ENCODE results near the gene ZNF335. TPM values are rescaled to one million over a fixed set of nuclear protein-coding genes. Genes with fewer than 3 reads are reported as not detected.
"Not testable (repeated sequence)": the region's sequence is repeated elsewhere in the genome, so short reads cannot be mapped to it uniquely, and the experiment has no call there.

ZNF335 gene
- polyA plus RNA-seq, 3 donors: 10.2 to 10.9 (median 10.5) TPM

DNA sequence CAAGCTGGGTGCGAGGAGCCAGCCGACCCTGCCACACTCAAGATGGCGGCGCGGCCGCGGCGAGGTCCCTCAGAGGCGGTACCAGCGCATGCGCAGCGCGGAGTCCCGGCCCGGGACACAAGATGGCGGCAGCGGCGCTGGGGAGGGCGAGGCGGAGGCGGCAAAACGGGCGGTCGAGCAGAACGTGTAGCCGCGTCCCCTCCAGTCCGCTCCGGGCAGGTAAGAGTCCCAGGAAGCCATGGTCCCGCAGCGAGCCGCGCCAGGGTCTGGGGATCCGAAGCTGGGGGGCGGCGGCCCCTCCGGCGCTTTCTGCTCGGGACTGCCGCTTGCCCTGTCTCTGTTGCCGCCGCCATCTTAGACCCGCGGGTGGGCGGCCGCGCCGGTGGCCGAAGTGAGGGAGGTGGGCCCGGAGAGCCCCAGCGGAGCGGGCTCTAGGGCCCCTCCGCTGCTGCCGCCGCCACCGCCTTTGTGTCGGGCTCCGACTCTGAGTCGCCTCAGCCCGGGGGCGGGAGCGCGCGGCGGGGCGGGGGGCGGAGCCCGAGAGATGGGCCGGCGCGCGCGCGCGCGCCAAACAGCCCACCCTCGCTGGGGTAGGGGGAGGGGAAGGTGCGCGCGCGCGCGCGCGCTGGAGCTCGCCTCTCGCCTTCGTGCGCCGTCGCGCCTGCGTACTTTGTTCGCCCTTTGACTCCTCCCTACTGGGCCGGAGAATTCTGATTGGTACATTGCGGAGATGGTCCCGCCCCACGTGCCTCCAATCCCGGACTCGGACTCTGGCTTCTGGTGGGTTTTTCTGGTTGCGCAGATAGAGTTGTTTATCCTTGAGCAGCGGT is 37.2 kb downstream of the ZNF335 start, which contains the start of gene PCIF1:
TSS of gene PCIF1 (plus strand) at position 98 of the 830 bp plus-strand sequence. CDS start 4,317 bp downstream, outside the sequence.
- DNase-seq (ENCODE audit: low read depth in 3 of 3, low spot score in 2 of 3): peak; percentile 97 to 99 (median 98)

DNA sequence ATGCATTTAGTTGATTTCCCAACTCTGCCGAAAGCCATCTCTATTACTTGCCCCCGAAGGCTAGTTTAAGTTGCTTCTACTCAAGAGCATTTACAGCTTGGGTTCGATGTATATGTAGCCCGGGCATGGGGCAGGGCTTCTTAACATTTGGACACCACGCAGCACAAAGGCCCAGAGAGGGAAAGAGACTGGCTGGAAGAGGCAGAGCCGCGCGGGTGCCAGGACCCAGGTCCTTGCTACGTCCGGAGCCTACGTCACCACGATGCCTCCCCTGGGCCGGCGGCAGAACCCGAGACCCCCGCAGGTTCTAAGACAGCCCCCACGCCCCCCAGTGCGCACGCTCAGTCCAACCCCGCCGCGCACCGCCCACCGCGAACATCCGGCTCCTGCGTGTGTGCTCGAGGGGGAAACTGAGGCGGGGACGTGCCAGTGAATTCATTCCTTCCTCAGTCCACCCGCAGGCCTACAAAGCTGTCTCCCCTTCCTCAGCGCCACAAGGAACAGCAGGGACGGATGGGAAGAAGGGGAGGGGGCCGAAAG is 37.9 kb downstream of the ZNF335 start:
- peak in 2 of 3 donors; percentile 29 to 39 for DNase-seq (ENCODE audit: low read depth in 3 of 3, low spot score in 2 of 3)

DNA sequence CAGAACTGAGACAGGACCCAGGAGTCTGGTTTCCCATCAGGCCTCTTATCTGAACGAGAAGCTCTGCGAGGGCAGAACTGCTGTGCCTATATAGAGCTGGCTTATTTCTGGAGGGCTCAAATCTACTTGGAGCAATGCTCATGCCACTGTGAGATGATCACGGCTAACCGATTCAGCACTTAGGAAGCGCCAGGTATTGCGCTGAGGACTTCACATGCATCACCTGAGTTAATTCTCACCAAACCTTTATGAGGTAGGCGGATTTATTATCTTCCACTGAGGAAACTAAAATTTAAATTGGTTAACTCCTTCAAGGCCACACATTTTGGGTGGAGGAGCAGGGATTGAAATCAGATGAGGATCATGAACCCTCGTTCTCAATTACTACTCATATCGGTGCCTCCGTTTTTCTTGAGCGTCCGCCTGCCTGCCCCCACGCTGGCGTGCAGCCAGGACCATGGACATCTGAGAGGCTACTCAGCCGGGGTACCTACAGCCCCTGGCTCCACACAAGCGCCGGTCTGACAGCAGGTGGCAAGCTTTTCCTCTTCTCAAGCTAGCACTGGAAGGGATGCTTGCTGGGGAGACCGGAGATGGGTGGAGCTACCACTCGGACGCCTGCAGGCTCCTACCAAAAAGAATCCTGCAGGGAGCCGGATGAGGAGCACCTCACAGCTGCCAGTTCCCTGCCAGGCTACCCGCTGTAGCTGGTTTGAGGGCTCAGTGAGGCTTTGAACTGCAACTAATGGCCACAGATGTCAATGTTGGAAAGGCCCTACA is 38.5 kb downstream of the ZNF335 start:
- DNase-seq (ENCODE audit: low read depth in 3 of 3, low spot score in 2 of 3): peak in 2 of 3 donors; percentile 29 to 64

DNA sequence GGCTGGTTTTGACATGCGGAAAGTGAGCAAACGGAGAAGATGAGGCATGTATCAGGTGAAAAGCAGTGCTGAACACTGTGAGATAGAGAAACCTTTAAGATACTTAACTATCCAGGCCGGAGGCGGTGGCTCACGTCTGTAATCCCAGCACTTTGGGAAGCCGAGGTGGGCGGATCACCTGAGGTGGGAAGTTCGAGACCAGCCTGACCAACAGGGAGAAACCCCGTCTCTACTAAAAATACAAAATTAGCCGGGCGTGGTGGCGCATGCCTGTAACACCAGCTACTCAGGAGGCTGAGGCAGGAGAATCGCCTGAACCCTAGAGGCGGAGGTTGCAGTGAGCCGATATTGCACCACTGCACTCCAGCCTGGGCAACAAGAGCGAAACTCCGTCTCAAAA is 40.3 kb downstream of the ZNF335 start:
- not testable (repeated sequence) for DNase-seq (ENCODE audit: low read depth in 3 of 3, low spot score in 2 of 3)

DNA sequence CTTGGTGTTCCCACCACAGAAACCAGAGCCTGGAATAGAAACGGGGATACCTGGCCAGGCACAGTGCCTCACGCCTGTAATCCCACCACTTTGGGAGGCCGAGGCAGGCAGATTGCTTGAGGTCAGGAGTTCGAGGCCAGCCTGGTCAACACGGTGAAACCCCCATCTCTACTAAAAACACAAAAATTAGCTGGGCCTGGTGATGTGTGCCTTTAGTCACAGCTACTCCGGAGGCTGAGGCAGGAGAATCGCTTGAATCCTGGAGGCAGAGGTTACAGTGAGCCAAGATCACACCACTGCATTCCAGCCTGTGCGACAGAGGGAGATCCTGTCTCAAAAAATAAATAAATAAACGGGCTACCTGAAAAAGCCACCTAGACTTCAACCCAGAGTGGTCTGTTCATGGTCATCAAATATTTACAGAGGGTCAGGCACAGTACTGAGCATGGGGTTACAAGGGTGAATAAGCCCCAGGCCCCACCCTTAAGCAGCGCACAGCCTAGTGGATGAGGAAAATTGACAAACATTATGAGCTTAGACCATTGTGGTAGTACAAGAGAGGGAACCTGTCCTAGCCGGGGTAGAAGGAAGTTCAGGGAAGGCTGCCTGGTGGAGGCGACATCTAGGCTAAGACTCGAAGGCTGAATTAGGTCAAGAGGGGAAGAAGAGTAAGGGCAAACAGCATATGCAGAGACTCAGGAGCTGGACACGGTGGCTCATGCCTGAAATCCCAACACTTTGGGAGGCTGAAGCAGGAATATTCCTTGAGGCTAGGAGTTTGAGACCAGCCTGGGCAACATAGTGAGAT is 44.7 kb downstream of the ZNF335 start:
- no peak for DNase-seq (ENCODE audit: low read depth in 3 of 3, low spot score in 2 of 3)

DNA sequence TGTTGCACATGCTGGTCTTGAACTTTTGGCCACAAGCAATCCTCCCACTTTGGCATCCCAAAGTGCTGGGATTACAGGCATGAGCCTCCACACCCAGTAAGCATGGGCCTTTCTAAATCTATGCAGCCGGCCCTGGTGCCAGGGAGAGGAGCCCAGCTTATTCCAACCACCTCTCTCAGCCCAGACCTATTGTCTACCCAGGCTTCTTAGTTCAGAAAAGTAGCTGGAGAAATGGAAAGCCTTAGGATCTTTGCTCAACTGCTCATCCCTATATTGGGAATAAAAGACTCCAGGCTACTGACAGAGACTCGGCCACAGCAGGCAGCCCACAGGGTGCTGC is 45.3 kb downstream of the ZNF335 start:
- no peak for DNase-seq (ENCODE audit: low read depth in 3 of 3, low spot score in 2 of 3)

DNA sequence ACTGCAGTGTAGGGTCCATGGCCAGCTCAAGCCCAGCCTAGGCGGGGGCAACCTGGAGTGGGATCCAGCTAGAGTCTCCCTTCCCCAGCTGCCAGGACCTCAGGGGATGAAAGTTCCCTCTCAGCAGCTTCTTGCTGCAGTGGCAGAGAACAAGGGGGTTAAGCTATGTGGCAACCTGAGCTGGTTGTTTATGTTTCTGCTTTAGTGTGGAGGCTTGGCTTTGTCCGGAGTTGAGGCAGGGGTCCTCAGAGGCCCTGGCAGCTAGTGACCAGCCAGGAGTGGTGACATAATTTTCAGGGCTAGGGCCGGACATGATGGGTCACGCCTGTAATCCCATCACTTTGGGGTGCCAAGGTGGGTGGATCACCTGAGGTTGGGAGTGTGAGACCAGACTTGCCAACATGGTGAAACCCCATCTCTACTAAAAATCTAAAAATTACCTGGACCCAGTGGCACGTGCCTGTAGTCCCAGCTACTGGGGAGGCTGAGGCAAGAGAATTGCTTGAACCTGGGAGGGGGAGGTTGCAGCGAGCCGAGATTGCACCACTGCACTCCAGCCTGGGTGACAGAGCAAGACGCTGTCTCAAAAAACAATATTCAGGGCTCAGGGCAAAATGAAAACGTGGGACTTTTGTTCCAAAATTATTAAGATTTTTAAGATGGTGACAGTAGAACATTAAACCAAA is 46.0 kb downstream of the ZNF335 start:
- no peak for DNase-seq (ENCODE audit: low read depth in 3 of 3, low spot score in 2 of 3)

DNA sequence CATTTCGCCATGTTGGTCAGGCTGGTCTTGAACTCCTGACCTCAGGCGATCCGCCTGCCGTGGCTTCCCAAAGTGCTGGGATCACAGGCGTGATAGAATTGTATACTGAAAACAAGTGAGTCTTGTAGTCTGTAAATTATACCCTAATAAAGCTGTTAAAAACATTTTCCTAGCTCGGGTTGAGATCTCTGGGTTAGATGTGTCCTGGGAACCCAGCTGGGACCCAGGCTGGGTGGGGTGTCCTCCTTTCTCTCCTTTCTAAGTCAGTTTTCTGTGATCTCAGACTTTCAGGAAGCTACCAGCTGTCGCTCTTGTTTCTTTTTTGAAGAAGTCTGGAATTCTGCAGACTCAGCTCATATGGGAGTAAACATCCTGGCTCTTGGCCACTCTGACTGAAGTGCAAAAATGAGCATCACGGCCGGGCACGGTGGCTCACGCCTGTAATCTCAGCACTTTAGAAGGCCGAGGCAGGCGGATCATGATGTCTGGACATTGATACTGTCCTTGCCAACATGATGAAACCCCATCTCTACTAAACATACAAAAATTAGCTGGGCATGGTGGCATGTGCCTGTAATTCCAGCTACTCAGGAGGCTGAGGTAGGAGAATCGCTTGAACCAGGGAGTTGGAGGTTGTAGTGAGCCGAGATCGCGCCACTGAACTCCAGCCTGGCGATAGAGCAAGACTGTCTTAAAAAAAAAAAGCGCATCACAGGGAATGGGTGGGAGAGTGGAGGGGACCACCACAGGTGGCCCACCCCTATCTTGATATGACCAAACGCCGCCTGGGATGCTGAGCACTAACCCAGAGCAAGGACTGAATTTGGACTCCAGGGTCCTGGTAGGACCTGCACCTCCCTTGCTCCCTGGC is 47.4 kb downstream of the ZNF335 start:
- DNase-seq (ENCODE audit: low read depth in 3 of 3, low spot score in 2 of 3): no peak

DNA sequence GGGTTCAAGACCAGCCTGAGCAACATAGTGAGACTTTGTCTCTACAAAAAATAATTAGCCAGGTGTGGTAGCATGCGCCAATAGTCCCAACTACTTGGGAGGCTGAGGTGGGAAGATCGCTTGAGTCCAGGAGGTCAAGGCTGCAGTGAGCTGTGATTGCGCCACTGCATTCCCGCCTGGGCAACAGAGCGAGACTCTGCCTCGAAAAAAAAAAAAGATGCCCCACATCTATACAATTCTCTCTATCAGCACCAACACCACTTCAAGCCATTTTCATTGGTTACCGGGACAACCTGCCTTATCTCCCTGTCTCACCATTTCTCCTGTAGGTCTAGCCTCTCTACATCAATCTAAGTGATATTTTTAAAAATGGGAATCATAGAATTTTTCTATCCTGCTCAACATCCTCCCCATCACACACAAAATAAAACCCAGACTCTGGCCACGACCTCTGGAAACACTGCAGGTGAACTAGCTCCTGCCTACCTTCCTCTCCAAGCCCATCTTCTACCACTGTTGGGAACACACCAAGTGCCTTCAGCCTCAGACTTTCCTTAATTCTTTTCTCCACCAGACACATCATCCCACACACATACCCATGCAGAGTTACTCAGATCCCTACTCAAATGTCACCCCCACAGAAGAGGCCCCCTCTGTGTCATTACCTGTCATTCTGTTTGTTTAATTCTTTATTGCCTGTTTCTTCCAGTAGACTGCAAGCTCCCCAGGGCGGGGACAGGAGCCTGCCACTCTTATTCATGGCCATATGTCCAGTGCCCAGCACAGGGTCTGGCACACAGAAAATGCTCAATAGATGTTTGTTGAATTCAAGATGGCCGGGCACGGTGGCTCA is 50.4 kb downstream of the ZNF335 start:
- no peak for DNase-seq (ENCODE audit: low read depth in 3 of 3, low spot score in 2 of 3)

DNA sequence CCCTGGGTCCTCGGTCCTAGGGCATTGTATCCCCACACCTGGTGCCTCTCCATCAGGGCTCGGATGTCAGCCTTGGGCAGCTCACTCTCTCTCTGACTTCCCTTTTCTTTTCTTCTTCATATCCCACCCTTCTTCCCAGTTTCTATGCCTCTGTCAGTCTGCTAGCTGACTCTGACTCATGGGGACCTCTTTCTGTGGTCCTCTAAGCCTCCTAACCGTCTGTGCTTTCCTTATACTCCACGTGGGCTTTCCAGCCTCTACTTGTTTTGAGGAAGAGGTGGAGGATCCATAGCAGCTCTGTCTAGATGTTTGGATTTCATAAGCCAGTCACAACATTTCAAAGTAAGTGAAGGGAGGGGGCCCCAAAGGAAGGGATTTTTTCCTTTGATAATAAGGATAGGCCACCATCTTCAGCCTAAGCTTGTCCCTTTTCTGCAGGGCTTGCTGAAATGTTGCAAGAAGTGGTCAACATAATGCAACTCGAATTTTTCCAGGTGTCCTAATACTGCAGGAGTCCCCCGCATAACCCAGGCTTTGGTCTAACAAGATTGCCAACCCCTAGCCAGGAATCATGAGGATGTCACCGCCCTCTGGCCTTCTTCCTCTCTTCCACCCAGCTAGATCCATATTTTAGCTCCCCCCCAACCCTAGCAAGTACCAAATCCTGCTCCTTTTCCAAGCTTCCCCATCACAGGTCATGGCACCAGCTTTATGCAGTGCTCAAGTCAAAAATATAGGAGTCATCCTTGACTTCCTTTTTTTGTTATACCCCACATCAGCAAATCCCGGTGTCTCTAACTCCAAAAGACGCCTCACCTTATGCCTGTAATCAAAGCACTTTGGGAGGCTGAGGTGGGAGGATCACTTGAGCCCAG is 51.3 kb downstream of the ZNF335 start:
- DNase-seq (ENCODE audit: low read depth in 3 of 3, low spot score in 2 of 3): no peak

DNA sequence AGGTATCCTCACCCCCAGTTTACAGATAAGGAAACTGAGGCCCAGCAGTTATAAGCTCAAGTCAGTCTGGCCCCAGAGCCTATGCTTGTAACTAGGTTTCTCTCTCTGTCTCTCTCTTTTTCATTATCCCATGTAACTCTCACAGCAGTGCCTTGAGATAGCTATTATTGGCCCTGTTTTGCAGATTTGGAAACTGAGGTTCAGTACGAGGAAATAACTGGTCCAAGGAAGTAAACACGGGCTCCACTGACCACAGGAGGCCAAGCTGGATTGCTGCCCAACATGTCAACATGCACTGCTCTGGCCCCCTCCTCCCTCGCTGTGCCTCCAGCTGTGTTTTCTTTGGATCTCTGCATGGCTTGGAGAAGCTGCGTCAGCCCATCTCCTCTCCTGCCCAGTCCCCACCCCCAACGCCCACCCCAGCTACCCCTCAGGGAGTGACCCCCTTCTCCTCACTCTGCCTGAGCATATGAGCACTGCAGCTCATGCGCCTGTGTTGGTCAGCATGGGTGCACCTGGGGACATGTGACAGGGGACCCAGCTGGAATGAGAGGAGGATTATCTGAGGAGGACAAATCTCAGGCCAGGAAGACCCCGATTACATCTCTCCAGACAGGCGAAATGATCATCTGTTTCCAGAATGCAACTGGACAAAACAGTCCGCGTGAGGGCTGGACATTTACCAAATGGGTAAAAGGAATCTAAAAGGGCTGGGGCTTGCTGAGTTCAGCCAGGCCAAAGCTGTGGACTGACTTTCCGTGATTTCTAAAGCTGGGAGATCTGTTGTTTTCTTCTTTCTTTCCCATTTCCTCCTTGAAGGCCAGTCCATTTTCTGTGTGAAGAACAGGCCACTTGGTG is 52.2 kb downstream of the ZNF335 start:
- DNase-seq (ENCODE audit: low read depth in 3 of 3, low spot score in 2 of 3): peak in 2 of 3 donors; percentile 58 to 69

DNA sequence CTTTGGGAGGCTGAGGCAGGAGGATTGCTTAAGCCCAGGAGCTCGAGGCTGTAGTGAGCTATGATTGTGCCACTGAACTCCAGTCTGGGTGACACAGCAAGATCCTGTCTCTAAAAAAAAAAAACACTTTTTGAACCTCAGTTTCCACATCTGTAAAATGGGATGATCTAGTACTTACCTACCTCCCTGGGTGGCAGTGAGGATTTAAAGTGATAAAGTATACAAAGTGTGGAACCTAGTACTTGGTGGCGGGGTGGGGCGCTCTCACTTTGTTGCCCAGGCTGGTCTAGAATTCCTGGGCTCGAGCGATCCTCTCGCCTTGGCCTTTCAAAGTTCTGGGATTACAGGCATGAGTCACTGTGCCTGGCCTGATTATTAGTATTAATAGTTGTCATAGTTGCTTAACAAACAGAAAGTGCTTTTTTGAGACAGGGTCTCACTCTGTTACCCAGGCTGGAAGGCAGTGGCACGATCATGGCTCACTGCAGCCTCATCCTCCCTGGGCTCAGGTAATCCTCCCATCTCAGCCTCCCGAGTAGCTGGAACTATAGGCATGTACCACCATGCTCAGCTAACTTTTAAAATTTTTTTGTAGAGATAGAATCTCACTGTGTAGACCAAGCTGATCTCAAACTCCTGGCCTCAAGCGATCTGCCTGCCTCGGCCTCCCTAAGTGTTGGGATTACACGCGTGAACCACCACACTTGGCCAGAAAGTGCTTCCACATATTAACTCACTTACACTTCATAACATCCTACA is 53.0 kb downstream of the ZNF335 start:
- no peak for DNase-seq (ENCODE audit: low read depth in 3 of 3, low spot score in 2 of 3)

DNA sequence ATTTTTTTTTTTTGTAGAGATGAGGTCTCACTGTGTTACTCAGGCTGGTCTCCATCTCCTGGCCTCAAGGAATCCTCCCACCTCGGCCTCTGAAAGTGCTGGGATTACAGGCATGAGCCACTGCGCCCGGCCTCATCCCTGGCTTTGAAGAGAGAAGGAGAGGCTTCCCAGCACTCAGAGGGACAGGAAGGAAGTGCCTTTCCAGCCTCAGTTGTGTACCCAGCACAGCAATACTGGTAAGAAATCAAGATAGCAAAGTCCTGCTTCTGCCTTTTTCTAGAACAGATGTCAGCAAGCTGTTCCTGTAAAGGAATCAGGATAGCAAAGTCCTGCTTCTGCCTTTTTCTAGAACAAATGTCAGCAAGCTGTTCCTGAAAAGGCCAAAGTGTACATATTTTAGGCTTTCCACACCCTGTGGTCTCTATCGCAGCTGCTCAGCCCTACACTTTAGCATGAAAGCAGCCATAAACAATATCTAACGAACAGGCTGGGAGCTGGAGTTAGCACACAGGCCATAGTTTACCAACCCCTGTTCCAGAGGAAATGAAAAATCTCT is 53.7 kb downstream of the ZNF335 start:
- no peak for DNase-seq (ENCODE audit: low read depth in 3 of 3, low spot score in 2 of 3)

DNA sequence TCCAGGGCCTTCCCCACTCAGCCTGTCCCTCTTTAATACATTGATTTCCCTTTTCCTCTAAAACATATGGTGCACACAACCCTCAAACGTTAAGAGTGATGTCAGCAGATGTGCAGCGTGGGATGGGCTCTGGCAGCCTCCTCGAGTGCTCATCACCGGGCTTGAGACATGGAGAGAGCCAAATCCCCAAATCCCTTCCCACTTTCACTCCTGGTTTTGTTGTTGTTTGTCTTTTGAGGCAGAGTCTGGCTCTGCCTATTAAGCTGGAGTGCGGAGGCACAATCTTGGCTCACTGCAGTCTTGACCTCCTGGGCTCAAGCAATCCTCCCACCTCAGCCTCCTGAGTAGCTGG is 54.2 kb downstream of the ZNF335 start:
- no peak for DNase-seq (ENCODE audit: low read depth in 3 of 3, low spot score in 2 of 3)

DNA sequence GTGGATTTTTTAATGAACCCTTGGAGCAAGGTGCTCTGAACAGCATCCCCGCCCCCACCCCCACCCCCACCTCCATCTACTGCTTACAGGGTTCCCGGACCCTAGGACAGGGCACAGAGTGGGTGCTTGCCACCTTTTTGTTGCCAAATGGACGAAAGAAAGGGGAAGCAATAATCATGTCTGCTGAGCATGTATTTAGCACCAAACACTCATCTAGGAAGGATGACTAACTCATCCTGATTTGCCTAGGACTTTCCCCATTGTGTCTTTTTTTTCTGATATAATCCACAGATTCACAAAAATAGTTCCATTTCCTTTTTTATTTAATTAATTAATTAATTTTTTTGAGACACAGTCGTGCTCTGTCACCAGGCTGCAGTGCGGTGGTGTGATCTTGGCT is 58.9 kb downstream of the ZNF335 start:
- no peak for DNase-seq (ENCODE audit: low read depth in 3 of 3, low spot score in 2 of 3)

DNA sequence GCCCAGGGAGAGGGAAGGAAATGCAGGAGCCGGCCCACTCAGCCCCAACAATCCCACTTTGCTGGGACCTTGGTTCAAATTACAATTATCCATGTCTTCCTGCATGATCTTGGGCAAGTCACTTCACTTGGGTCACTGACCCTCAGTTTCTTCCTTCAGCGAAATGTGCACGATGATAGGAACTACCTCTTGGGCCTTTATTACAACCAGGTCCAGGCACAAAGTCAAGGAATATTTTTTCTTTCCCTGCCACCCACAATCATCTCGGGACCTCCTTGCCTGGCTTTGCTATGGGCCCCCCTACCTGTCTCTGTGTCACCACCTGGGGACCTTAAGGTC is 59.7 kb downstream of the ZNF335 start:
- DNase-seq (ENCODE audit: low read depth in 3 of 3, low spot score in 2 of 3): no peak

Measured in right renal cortex interstitium (tissue), 3 donors.